ENCODE results near the gene CTNNA3. TPM values are rescaled to one million over a fixed set of nuclear protein-coding genes. Genes with fewer than 3 reads are reported as not detected.

Gene CTNNA3
- total RNA-seq, 1 donor from 2014 or later: 0.46 TPM

DNA sequence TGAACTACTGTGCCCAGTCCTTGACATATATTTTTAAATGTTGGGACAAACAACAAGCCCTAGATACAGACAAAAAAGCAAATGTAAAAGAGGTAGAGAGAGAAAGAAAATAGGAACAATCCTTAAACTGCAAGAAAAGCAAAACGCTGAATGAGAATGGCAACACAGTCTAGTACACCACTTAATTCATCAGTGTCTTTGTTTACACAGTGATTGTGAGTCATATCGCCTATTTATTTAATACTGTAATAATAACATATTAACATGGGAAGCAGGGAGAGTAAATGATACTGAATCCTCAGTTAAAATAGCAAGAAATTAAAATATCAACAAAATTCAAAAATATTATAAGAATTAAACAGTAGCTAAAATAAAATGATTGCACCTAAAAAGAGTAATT lies 780.0 kb downstream of the CTNNA3 start:
- DNase-seq (ENCODE audit: low read depth): no peak
- H3K4me3 ChIP-seq (ENCODE audit: low read depth, low read length): no peak overlapping the region
- no peak for TF ChIP-seq CTCF (conservative IDR thresholded peaks at IDR 0.05; ENCODE audit: low read depth, low read length)

GRCh38 chr10:66910671-66911070 lies 785.3 kb downstream of the CTNNA3 start:
- TF ChIP-seq CTCF (conservative IDR thresholded peaks at IDR 0.05; ENCODE audit: low read depth, low read length): no peak
- H3K4me3 ChIP-seq (ENCODE audit: low read depth, low read length): no peak overlapping the region
- DNase-seq (ENCODE audit: low read depth): no peak

DNA sequence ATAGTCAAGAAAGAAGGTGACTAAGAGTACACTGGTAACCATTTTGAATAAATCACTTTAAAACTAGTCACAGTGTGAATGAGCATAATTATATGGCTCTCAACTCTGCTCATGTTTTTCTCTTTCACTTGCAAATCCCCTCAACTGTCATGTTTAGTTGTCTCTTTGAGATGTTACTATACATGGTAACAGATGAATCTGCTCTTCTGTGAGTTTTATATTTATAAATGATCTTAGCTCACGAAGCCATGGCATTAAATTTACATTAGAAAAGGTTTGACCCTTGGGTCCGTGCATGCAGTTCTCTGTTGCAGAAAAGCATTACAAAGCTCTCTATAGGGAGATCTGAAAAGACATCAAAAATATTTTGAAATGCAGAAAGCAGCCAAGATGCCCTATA lies 803.1 kb downstream of the CTNNA3 start:
- no peak overlapping the region for H3K4me3 ChIP-seq (ENCODE audit: low read depth, low read length)
- DNase-seq (ENCODE audit: low read depth): no peak
- no peak for TF ChIP-seq CTCF (conservative IDR thresholded peaks at IDR 0.05; ENCODE audit: low read depth, low read length)

DNA sequence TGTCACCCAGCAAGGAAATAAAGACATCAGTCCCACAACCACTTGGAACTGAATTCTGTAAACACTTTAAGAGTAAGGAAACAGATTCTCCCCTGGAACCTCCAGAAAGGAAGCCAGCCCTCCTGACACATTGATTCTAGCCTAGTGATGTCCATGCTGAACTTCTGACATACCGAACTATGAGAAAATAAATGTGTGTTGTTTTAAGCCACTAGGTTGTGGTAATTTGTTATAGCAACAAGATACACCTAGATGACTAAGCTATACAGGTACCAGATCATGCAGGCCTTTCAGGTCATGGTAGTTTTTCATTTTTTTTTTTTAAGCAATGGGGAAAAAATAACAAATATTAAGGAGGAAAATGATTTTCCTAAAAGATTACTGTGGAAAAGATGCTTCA lies 807.8 kb downstream of the CTNNA3 start:
- DNase-seq (ENCODE audit: low read depth): no peak
- no peak for TF ChIP-seq CTCF (conservative IDR thresholded peaks at IDR 0.05; ENCODE audit: low read depth, low read length)
- no peak overlapping the region for H3K4me3 ChIP-seq (ENCODE audit: low read depth, low read length)

DNA sequence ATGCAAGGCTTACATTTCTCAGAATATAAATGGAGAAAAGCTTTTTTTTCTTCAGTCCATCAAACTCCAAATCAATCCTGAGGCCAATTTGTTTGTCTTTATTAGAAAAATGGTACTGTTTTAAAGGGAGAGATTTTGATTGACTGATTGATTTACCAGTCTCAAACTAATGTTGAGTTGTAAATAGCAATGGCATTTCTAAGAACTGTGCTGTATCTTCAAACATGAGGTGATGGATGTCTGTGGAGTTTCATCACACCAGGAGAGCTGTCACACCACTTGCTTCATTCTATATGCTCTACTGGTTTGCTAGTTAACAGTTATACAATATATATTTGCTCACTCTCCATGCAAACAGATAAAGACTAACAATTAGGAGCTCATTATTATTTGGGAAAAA lies 809.1 kb downstream of the CTNNA3 start:
- TF ChIP-seq CTCF (conservative IDR thresholded peaks at IDR 0.05; ENCODE audit: low read depth, low read length): no peak
- H3K4me3 ChIP-seq (ENCODE audit: low read depth, low read length): no peak overlapping the region
- no peak for DNase-seq (ENCODE audit: low read depth)

DNA sequence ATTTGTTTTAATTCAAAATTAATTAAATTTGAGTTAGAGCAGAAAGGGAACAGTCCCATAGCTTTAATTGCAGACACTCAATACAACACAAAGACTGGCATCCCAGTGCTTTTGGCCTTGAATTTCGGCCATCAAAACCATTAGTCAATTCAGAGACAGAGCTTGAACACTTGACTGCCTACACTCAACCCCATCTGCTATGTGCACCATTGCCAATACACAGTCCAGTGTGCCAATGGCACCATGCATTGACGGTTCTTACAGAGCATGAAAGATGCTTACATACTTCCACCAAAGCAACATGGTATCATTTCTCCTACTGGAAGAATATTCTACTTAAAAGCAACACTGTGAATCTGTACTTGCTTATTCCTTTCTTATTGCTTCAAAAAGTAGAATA lies 813.7 kb downstream of the CTNNA3 start:
- no peak for TF ChIP-seq CTCF (conservative IDR thresholded peaks at IDR 0.05; ENCODE audit: low read depth, low read length)
- no peak for DNase-seq (ENCODE audit: low read depth)
- no peak overlapping the region for H3K4me3 ChIP-seq (ENCODE audit: low read depth, low read length)

DNA sequence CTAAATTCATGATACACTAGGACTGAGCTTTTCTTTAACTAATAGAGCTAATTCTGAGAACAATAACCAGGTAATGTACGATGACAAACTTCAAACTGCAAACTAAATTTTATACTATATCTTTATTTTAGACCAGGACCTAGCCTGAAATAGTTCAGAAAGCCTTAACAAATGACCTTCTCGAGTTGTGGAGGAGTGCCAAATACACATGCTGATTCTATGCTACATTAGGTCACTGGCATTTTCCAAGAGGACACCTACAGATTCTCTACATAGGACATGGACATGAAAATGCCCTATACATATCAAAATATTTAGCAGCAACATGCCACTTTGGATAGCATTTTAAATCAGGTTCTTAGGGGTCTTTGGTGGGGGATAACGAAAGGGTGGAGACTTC lies 814.2 kb downstream of the CTNNA3 start:
- H3K4me3 ChIP-seq (ENCODE audit: low read depth, low read length): no peak overlapping the region
- TF ChIP-seq CTCF (conservative IDR thresholded peaks at IDR 0.05; ENCODE audit: low read depth, low read length): no peak
- no peak for DNase-seq (ENCODE audit: low read depth)
